Measurements from ENCODE around the gene FER1L5. TPM values are rescaled to one million over a fixed set of nuclear protein-coding genes. Genes with fewer than 3 reads are reported as not detected.
"Not testable (repeated sequence)": the region's sequence is repeated elsewhere in the genome, so short reads cannot be mapped to it uniquely, and the experiment has no call there.

FER1L5 gene
- total RNA-seq, 4 donors from 2014 or later: not detected

DNA sequence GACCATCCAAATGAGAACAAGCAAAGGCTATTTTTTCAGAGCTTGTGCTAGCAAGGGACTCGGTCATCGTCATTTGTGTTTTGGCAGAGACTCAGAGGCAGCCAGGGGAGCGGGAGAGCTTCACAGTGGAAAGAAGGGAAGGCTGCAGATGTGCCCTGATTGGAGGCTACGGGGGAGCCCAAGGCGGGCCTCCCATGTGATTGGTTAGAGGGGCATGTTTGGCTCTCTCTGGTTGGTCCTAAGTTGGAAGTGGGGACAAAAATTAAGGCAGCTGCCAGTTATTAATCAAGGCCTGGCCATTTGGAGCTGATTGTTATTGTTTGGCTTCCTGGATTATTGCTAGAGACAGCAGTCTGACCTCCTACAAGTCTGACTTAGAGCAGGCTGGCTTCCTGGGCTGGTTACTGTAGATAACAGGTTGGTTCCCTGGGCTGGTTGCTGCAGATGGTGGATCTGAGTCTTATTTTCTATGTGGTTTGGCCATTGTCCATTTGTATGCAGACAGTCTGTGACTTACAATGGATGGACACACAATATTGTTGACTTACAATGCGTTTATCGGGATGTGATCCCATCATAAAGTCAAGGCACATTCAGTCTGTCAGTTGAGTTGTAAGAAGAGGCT, 5.9 kb downstream of the FER1L5 start:
- no peak overlapping the region for H3K27ac ChIP-seq
- TF ChIP-seq CTCF (IDR thresholded peaks at IDR 0.05): no peak
- no peak for TF ChIP-seq POLR2AphosphoS5 (IDR thresholded peaks at IDR 0.05)
- TF ChIP-seq POLR2A (IDR thresholded peaks at IDR 0.05): no peak
- no peak for TF ChIP-seq EP300 (IDR thresholded peaks at IDR 0.05)
- 89 to 95% methylated on average over 6 to 7 of the region's 7 CpGs for WGBS, 2 donors (ENCODE audit: low coverage in 1 of 2)
- H3K4me1 ChIP-seq: no peaks in the 10 kb centered on the region
- no peaks in the 10 kb centered on the region for H3K27me3 ChIP-seq
- H3K36me3 ChIP-seq: no peaks in the 10 kb centered on the region
- ATAC-seq: no peak
- no peak overlapping the region for H3K4me3 ChIP-seq
- no peaks in the 10 kb centered on the region for H3K9me3 ChIP-seq

DNA sequence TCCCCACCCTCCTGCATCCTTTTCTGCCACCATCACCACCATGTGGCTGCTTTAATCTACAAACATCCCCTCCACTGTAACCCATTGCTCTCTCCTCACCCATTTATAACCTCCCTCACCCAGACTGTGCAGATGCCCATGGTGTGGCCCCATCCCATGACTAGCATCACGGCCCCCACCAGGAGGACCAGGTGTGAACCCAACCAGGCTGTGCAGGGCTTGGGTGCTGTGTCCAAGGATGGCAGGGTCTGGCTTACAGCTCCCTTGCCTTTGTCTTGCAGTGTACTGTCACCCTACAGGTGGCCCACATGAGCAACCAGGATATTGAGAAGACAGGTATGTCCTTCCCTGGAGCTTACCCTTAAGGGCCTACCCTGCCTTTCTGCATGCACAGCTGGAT, 6.8 kb downstream of the FER1L5 start:
- Histone ChIP-seq H3K27me3 (no peaks in the 10 kb centered on the region), H3K4me3 (no peak overlapping the region), H3K36me3 (no peaks in the 10 kb centered on the region), H3K9me3 (no peaks in the 10 kb centered on the region), H3K27ac (no peak overlapping the region), H3K4me1 (no peaks in the 10 kb centered on the region)
- WGBS, 2 donors (ENCODE audit: low coverage in 1 of 2): no CpG with 5 or more reads among the region's 1 CpG
- ATAC-seq: no peak
- TF ChIP-seq EP300 (IDR thresholded peaks at IDR 0.05): no peak
- no peak for TF ChIP-seq POLR2AphosphoS5 (IDR thresholded peaks at IDR 0.05)
- no peak for TF ChIP-seq CTCF (IDR thresholded peaks at IDR 0.05)
- TF ChIP-seq POLR2A (IDR thresholded peaks at IDR 0.05): no peak

DNA sequence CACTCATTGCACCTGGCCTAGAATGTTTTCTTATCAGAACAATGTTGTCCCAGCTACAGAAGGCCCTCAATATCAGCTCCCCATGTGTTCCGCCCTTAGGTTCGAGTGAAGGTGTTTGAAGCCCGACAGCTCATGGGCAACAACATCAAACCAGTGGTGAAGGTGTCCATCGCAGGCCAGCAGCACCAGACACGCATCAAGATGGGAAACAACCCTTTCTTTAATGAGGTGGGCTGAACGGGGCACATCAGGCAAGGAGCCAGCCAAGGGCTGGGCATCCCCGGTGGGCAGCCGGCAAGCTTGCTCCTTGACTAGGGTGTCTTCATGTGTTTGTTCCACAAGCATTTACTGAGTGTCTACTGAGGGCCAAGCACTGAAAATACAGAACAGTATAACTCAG, 9.2 kb downstream of the FER1L5 start:
- no peaks in the 10 kb centered on the region for H3K27me3 ChIP-seq
- no peaks in the 10 kb centered on the region for H3K9me3 ChIP-seq
- WGBS, 2 donors (ENCODE audit: low coverage in 1 of 2): 96% methylated on average over 4 of the region's 8 CpGs; no CpG with 5 or more reads in 1 of the 2 donors
- H3K4me1 ChIP-seq: no peaks in the 10 kb centered on the region
- H3K36me3 ChIP-seq: no peaks in the 10 kb centered on the region
- no peak overlapping the region for H3K27ac ChIP-seq
- no peak for ATAC-seq
- no peak overlapping the region for H3K4me3 ChIP-seq
- TF ChIP-seq CTCF (IDR thresholded peaks at IDR 0.05) (no peak), POLR2AphosphoS5 (IDR thresholded peaks at IDR 0.05) (no peak), POLR2A (IDR thresholded peaks at IDR 0.05) (no peak), EP300 (IDR thresholded peaks at IDR 0.05) (no peak)

GRCh38 chr2:96654791-96655190, 12.2 kb downstream of the FER1L5 start:
- H3K27ac ChIP-seq, H3K4me1 ChIP-seq, H3K4me3 ChIP-seq, H3K27me3 ChIP-seq, ATAC-seq, H3K9me3 ChIP-seq, H3K36me3 ChIP-seq: not testable (repeated sequence)
- WGBS, 2 donors (ENCODE audit: low coverage in 1 of 2): 79 to 94% methylated on average over 3 of the region's 7 CpGs

DNA sequence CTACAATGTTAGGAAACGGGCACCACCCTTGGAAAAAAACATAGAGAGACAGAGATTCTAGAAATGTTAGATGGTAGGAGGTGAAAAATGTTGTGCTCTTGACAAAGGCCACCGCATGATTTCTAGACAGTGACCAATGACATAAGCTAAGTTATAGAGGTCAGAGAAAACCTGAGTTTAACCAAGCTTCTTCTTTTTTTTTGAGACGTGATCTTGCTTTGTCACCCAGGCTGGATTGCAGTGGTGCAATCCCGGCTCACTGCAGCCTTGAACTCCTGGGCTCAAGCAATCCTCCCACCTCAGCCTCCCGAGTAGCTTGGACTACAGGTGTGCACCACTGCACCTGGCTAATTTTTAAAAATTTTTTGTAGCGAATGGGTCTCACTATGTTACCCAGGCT, 13.0 kb downstream of the FER1L5 start:
- H3K36me3 ChIP-seq: no peaks in the 10 kb centered on the region
- no peak overlapping the region for H3K4me3 ChIP-seq
- H3K27me3 ChIP-seq: no peaks in the 10 kb centered on the region
- ATAC-seq: no peak
- H3K27ac ChIP-seq: no peak overlapping the region
- no peaks in the 10 kb centered on the region for H3K9me3 ChIP-seq
- no peak for TF ChIP-seq POLR2AphosphoS5 (IDR thresholded peaks at IDR 0.05)
- no peak for TF ChIP-seq POLR2A (IDR thresholded peaks at IDR 0.05)
- no peak for TF ChIP-seq CTCF (IDR thresholded peaks at IDR 0.05)
- TF ChIP-seq EP300 (IDR thresholded peaks at IDR 0.05): no peak
- WGBS, 2 donors (ENCODE audit: low coverage in 1 of 2): 84 to 85% methylated on average over 6 of the region's 6 CpGs
- H3K4me1 ChIP-seq: no peaks in the 10 kb centered on the region
